Activated naive CD8-positive, alpha-beta T cell treated with anti-CD3 and anti-CD28 coated beads, Interleukin-2, amount 10 ng/mL, durations not matched to agents 7 days and 5 days (primary cell): Measurements from ENCODE around the gene RBM33. TPM values are rescaled to one million over a fixed set of nuclear protein-coding genes. Genes with fewer than 3 reads are reported as not detected.
A peak's percentile ranks its signal among the peaks of the same experiment; 100 is the strongest.

Source experiments
- ATAC-seq: fragments of 150-1000 bp; cut with Tn5 transposase; one replicate; pipeline ENCODE4 v1.10.0; 2021; ENCODE audit warnings: low read depth, moderate library complexity
- POLR2A ChIA-PET: fragments of 350-600 bp; sonication (Branson Sonifier 250); formaldehyde crosslinking; loops from one replicate; lab custom pipeline; 2021; ENCODE audit warnings: antibody characterized with exemption; lab: Charles Lee
- DNase-seq: peaks from one replicate; pipeline ENCODE4 v3.0.0; 2021
- H3K27ac Mint-ChIP-seq: one replicate; pipeline ENCODE4 v1.8.0; 2022; ENCODE audit warnings: mild to moderate bottlenecking, mixed read lengths
- H3K27me3 Mint-ChIP-seq: one replicate; pipeline ENCODE4 v1.8.0; 2022; ENCODE audit warnings: mild to moderate bottlenecking, moderate library complexity, mixed read lengths
- H3K36me3 Mint-ChIP-seq: one replicate; pipeline ENCODE4 v1.8.0; 2021; ENCODE audit warnings: mild to moderate bottlenecking, mixed read lengths
- H3K4me1 Mint-ChIP-seq: one replicate; pipeline ENCODE4 v1.8.0; 2021; ENCODE audit warnings: mixed read lengths
- H3K4me3 Mint-ChIP-seq: one replicate; pipeline ENCODE4 v1.8.0; 2022; ENCODE audit warnings: mild to moderate bottlenecking, moderate library complexity, mixed read lengths
- H3K9me3 Mint-ChIP-seq: one replicate; pipeline ENCODE4 v1.8.0; 2021; ENCODE audit warnings: mixed read lengths
- total RNA-seq, 2 experiments: library from RNA; stranded (reverse); gene quantifications; one replicate each; pipeline ENCODE4 v1.2.3, GENCODE V29; 2021

The RBM33 gene
- total RNA-seq, 2 experiments from 2014 or later, result 119 to 122 TPM

DNA sequence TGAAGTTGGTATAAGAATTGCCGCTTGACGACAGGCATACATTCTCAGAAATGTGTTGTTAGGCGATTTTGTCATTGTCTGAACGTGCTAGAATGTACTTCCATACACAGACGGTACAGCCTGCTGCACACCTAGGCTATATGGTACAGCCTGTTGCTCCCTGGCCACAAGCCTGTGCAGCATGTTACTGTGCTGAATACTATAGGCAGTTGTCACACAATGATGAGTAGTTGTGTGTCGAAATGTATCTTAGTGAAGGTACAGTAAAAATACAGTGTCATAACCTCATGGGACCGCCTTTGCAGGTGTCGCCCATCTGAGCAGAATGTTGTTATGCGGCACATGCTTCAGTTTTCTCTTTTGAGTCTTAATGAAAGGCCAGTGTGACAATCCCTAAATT, 101.3 kb downstream of the RBM33 start:
- no peak for ATAC-seq
- no peak for DNase-seq
- H3K27ac Mint-ChIP-seq, result no peak overlapping the region
- no peaks in the 10 kb centered on the region for H3K9me3 Mint-ChIP-seq
- H3K4me3 Mint-ChIP-seq, result no peak overlapping the region
- H3K36me3 Mint-ChIP-seq, result peaks cover 45% of the 10 kb centered on the region
- POLR2A ChIA-PET, result no interaction called here
- H3K27me3 Mint-ChIP-seq, result no peaks in the 10 kb centered on the region
- peaks cover 34% of the 10 kb centered on the region for H3K4me1 Mint-ChIP-seq

DNA sequence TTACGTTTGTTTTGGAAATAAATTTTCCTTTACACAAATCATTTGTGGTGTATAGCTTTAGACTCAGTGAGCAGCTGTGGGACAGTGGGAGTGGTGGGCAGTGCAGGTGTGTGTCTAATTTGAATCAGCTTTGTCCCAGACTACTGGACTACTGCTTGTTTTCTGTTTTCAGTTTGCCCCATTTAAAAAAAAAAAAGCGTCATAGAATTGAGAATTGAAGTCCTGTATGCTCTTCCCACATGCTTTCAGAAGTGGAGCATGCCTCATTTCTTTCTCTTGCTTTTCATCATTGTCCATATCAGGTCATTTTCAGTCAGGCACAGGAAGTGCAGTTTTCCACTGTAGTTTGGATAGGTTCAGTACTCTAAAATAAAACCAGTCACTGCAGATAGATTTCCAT, 101.7 kb downstream of the RBM33 start:
- H3K36me3 Mint-ChIP-seq, result peaks cover 43% of the 10 kb centered on the region

DNA sequence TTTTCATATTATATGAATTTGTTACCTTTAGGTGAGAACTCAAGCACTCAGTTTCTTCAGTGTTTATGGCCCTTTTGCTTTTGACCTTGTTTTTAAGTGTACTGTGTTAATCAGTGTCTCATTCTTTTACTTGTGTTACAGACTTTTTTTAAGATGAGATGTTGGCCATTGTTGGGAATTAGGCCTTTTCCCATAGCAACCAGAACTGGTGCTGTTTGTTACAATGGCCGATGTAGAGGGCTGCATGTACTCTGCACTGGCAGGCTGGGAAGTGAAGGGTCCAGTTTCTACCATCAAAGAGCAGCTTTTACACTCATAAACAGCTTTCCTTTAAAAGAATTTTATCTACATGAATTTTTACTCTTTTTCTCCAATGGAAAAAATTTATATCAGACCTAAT, 102.7 kb downstream of the RBM33 start:
- Mint-ChIP-seq H3K27me3 (no peaks in the 10 kb centered on the region), H3K36me3 (peaks cover 44% of the 10 kb centered on the region), H3K27ac (no peak overlapping the region), H3K4me1 (peaks cover 33% of the 10 kb centered on the region), H3K4me3 (no peak overlapping the region), H3K9me3 (no peaks in the 10 kb centered on the region)
- POLR2A ChIA-PET, result no interaction called here
- no peak for ATAC-seq
- no peak for DNase-seq

More for the DNA sequence above, 101.7 kb downstream of the RBM33 start:
- H3K27ac Mint-ChIP-seq, result no peak overlapping the region
- POLR2A ChIA-PET, result no interaction called here
- no peaks in the 10 kb centered on the region for H3K27me3 Mint-ChIP-seq
- H3K9me3 Mint-ChIP-seq, result no peaks in the 10 kb centered on the region
- peaks cover 29% of the 10 kb centered on the region for H3K4me1 Mint-ChIP-seq
- ATAC-seq (no peak), DNase-seq (no peak)
- no peak overlapping the region for H3K4me3 Mint-ChIP-seq

DNA sequence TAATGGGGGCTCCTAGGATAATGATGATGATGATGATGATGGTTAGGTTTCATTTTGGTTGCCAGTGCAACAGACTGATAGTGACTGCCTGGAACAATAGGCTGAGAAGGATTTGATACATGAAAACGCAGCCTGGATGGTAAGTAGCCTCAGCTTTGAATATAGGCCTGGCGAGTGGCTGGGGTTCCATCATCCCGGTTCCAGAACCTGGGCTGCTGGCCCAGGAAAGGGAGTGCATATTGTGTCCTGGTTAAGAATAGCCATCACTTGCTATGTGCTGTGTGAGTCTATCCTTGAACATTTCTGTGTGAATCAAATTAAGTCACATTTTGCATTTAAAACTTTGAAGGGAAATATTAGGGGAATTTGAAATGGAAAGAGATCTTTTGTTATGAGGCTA, 105.1 kb downstream of the RBM33 start:
- ATAC-seq (no peak), DNase-seq (no peak)
- H3K9me3 Mint-ChIP-seq, result no peaks in the 10 kb centered on the region
- no peak overlapping the region for H3K4me3 Mint-ChIP-seq
- no peaks in the 10 kb centered on the region for H3K27me3 Mint-ChIP-seq
- peaks cover 53% of the 10 kb centered on the region for H3K36me3 Mint-ChIP-seq
- POLR2A ChIA-PET, result no interaction called here
- peaks cover 48% of the 10 kb centered on the region for H3K4me1 Mint-ChIP-seq
- H3K27ac Mint-ChIP-seq, result no peak overlapping the region

DNA sequence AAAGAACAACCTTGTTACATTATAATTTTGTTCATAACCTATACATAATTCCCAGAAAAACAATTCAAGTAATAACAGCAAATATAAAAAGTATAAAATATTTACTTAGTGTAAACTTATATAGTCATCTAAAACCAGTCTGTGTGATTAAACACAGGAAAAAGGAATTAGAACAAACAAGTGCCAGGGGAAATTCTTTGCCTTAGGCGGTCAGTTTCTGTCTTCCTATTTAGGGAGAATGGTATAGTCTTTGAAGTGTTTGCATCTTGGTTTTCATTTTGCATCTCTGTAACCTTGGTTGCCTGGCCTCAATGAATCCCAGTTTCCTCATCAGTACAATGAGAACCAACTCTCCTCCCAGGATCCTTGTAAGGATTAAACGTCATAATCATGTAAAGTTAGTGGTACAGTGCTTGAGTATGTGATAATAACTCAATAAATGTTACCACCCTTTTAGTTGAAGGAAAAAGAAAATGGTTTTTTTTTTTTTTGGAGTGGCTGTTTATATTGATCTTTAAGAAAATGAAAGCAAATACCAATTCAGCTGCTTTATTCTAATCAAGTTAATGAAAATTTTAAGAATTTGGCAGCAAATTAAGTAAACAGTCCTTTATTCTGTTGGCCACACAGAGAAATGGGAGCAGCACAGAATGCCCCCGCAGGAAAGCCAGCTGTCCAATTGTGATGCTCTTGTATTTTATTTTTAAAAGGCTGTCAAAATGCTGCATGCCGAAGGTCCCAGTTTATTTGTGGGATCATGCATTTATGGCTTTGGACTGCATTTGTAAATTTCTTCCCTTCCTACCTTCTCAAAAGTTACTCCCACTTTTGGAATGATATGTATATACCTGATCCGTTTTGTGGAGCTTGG, 106.0 kb downstream of the RBM33 start:
- Mint-ChIP-seq H3K9me3 (no peaks in the 10 kb centered on the region), H3K27ac (no peak overlapping the region), H3K27me3 (no peaks in the 10 kb centered on the region), H3K4me1 (peaks cover 49% of the 10 kb centered on the region), H3K36me3 (peaks cover 51% of the 10 kb centered on the region), H3K4me3 (no peak overlapping the region)
- POLR2A ChIA-PET, result no interaction called here
- no peak for ATAC-seq
- DNase-seq, result no peak

DNA sequence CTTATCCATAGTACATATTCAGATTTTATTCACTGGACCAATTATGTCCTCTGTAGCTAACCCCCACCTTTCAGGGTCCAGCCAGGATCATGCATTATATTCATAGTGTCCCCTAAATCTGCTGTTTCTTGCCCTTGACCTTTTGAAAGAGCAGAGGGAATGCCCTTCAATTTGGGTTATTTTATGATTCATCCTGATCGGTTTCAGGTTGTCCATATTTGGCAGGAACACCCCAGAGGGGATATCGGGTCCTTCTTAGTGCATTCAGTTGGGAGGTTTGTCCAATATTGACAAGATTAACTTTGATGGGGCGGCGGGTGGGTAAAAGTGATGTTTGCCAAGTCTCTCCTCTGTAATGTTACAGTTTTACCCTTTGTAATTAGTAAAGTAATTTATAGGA, 106.9 kb downstream of the RBM33 start:
- Mint-ChIP-seq H3K4me3 (no peak overlapping the region), H3K27me3 (no peaks in the 10 kb centered on the region), H3K4me1 (peaks cover 45% of the 10 kb centered on the region), H3K9me3 (no peaks in the 10 kb centered on the region), H3K27ac (no peak overlapping the region), H3K36me3 (peaks cover 48% of the 10 kb centered on the region)
- ATAC-seq (no peak), DNase-seq (no peak)
- POLR2A ChIA-PET, result no interaction called here

DNA sequence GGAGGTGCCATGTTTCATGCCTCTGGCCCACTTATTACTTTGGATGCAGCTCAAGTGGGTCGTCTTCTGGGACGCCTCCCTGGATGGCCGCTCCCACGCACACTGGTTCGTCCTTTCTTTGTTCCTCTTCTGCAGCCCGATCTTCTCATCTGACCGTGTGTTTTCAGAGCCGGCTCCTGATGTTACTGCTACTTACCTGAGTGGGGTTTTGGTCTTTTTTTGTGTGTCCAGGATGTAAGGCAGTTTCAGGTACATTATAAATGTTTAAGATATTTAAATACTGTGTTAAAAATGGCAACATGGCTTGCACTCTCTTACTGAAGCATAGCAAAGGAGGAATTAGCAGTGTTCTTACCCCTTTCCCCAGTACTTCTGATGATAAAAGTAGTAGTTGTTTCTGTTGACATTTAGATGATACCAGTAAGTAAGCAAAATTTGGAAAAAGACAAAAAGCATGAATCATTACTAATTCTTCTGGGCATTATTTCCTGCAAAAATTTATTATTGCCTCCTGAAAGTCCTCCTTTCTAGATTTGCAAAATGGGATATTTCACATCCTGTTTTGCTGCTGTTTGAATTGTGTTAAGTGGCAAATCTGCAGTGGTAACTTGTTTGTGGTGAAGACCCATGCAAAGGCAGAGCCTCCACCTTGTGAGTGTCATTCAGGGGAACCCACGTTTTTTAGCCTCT, 108.4 kb downstream of the RBM33 start:
- H3K4me3 Mint-ChIP-seq, result peak overlapping the region; percentile 10
- DNase-seq (no peak), ATAC-seq (peak; percentile 33)
- peaks cover 55% of the 10 kb centered on the region for H3K36me3 Mint-ChIP-seq
- H3K4me1 Mint-ChIP-seq, result peaks cover 45% of the 10 kb centered on the region
- peak overlapping the region; percentile 46 for H3K27ac Mint-ChIP-seq
- POLR2A ChIA-PET, result no interaction called here
- H3K27me3 Mint-ChIP-seq, result no peaks in the 10 kb centered on the region
- H3K9me3 Mint-ChIP-seq, result peaks cover 2% of the 10 kb centered on the region

DNA sequence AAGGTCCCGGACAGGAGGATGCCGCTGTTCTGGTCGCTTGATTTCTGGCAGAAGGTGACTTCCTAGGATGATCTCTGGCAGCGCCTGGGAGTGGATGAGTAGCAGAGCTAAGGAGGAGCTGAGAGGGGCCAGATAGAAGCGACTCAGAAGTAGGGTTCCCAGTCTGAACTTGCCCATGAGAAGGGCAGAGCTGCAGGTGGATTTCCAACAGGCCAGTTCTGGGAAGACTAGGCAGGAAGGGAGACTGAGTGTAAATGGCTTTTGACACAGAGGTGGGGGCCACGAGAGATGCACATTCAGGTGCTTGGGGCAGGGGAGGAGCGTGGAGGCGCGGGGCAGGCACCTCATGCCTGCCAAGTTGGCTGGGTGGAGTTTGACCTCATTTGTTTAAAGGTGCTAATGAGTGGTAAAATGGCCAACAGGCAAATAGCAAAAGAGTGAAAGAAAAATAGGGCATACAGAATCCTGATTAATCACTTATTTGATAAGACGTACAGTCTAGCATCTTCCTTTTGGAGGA, 109.0 kb downstream of the RBM33 start:
- POLR2A ChIA-PET, result no interaction called here
- Mint-ChIP-seq H3K4me3 (peak overlapping the region; percentile 10), H3K4me1 (peaks cover 47% of the 10 kb centered on the region), H3K27ac (peak overlapping the region; percentile 46), H3K36me3 (peaks cover 57% of the 10 kb centered on the region), H3K9me3 (peaks cover 2% of the 10 kb centered on the region), H3K27me3 (no peaks in the 10 kb centered on the region)
- ATAC-seq, result no peak
- DNase-seq, result no peak

DNA sequence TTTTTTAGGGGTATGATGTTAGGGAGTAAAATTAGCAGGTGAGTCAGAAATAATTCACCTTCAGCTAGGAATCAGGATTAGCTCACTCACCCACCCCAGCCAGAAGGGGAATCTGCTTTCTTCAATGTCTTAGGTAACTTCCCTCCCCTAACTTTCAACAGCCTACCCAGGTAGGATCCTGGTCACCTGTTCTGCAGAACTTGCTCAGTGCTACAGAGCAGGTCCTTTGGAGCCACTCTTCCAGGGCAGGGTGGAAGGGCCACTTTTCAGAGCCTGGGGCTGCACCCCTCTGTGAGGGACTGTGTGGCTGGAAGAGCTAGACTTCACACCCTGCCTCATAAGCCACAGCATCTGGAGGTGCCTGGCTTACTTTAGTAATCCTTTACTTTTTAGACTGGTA, 109.7 kb downstream of the RBM33 start:
- Mint-ChIP-seq H3K27me3 (no peaks in the 10 kb centered on the region), H3K4me1 (peaks cover 47% of the 10 kb centered on the region), H3K36me3 (peaks cover 58% of the 10 kb centered on the region), H3K27ac (no peak overlapping the region), H3K9me3 (peaks cover 2% of the 10 kb centered on the region), H3K4me3 (no peak overlapping the region)
- DNase-seq, result no peak
- no peak for ATAC-seq
- POLR2A ChIA-PET, result no interaction called here

DNA sequence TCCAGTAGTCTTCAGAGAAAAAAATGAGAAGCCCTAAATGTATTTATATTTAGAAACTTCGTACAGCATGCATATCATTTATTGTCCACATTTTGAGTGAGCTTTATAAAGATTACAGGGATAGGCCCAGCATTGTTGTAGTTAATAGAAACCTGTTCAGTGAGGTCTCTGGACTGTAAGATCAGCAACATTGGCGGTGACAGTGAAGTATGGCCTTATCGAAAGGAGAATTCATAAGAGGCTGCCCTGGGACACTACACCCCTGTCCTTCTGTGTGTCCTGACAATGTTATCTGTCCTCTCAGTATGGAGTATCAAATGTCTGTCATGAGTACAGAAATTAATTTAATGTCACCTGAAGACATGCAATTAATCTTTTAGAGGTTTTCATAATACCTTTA, 110.6 kb downstream of the RBM33 start:
- ATAC-seq (no peak), DNase-seq (no peak)
- peaks cover 42% of the 10 kb centered on the region for H3K4me1 Mint-ChIP-seq
- POLR2A ChIA-PET, result no interaction called here
- H3K27ac Mint-ChIP-seq, result no peak overlapping the region
- peaks cover 60% of the 10 kb centered on the region for H3K36me3 Mint-ChIP-seq
- H3K9me3 Mint-ChIP-seq, result peaks cover 2% of the 10 kb centered on the region
- no peak overlapping the region for H3K4me3 Mint-ChIP-seq
- H3K27me3 Mint-ChIP-seq, result no peaks in the 10 kb centered on the region

DNA sequence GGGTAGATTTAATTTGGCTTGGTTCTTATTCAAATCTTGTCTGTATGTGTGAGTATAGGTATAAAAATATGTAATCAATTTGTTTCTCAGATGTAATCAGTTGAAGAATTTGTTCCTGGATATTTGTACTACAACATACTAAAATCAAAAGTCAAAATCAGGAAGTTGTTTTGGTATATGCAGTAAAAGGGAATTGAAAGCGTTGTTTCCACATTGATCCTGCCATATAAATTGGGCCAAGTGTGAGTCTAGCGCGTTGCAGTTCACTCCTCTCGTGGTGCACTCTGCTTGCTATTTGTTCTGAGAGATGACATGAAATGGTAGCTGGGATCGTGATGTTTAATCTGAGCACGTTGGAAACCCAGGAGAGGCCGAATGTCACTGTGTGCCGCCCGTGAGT, 111.9 kb downstream of the RBM33 start:
- no peaks in the 10 kb centered on the region for H3K27me3 Mint-ChIP-seq
- no peak for DNase-seq
- no peak overlapping the region for H3K27ac Mint-ChIP-seq
- ATAC-seq, result no peak
- peaks cover 3% of the 10 kb centered on the region for H3K9me3 Mint-ChIP-seq
- peaks cover 68% of the 10 kb centered on the region for H3K36me3 Mint-ChIP-seq
- no peak overlapping the region for H3K4me3 Mint-ChIP-seq
- POLR2A ChIA-PET, result no interaction called here
- peaks cover 46% of the 10 kb centered on the region for H3K4me1 Mint-ChIP-seq

DNA sequence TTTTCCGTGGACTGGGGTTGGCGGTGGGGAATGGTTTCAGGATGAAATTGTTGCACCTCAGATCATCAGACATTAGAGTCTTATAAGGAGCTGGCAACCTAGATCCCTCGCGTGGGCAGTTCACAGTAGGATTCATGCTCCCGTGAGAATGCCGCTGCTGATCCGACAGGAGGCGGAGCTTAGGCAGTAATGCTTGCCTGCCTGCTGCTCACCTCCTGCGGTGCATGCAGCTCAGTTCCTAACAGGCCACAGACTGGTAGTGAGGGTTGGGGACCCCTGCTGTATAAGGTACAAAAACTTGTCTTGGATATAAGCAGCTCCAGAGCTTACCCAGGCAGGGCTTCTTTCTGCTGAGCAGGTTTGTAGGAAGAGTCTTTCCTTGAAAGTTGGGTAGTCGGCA, 113.9 kb downstream of the RBM33 start:
- H3K4me1 Mint-ChIP-seq, result peaks cover 51% of the 10 kb centered on the region
- peaks cover 4% of the 10 kb centered on the region for H3K9me3 Mint-ChIP-seq
- H3K27ac Mint-ChIP-seq, result no peak overlapping the region
- DNase-seq, result no peak
- no peaks in the 10 kb centered on the region for H3K27me3 Mint-ChIP-seq
- no peak for ATAC-seq
- H3K36me3 Mint-ChIP-seq, result peaks cover 71% of the 10 kb centered on the region
- POLR2A ChIA-PET, result no interaction called here
- no peak overlapping the region for H3K4me3 Mint-ChIP-seq

DNA sequence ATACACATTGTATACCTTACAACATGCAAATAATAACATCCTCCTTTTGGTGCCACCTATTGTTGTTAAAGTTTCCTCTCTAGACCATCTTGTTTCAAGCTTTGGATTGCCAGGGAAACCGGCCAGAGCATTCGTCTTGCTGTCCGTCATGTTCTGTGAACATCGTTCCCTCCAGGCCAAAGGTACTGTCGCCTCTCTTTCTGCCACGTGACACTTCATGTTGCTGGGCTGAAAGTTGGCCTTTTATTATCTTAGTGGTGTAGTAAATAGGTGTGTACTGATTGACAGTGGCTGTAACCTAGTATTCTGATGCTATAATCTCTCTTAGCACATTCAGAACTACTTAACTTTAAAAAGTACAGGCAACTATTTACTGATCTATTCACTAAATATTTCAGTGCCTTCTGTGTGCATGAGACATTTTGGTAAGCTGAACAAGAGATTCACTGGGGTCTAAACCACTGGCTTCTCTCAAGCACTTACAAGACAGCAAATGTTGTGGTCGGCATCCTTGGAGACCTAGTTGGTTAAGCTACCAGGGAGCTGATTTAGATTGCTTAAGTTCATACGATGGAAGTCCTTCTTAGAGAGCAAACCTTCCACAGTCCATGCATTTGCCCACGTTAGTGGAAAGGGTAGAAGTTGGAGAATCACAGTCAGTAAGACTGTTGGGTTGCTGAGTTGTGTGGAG, 115.4 kb downstream of the RBM33 start:
- POLR2A ChIA-PET, result no interaction called here
- ATAC-seq, result no peak
- Mint-ChIP-seq H3K36me3 (peaks cover 64% of the 10 kb centered on the region), H3K4me3 (no peak overlapping the region), H3K27ac (no peak overlapping the region), H3K27me3 (no peaks in the 10 kb centered on the region), H3K9me3 (peaks cover 4% of the 10 kb centered on the region), H3K4me1 (peaks cover 50% of the 10 kb centered on the region)
- DNase-seq, result no peak
